Measurements from ENCODE around the gene TMEM92.
"Not testable (repeated sequence)": the region's sequence is repeated elsewhere in the genome, so short reads cannot be mapped to it uniquely, and the experiment has no call there.

The TMEM92 gene

DNA sequence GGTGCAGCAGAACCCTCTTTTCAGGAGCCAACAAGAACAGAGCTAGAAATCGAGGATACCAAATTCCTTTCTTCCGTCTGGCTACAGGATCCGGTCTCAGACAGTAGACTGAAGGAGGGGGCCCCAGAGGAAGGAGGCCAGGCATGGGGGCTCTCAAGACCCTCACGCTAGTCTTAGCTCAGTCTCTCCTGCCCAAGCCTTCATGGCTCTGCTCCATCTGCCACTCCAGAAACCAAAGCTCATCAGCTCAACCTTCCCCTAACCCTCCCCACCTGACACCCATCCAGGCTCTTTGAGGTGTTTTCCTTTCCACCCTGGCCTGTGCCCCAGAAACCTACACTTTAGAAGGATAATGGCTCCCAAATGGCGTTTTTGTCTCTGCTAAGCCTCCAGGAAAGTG lies 6.2 kb upstream of the TMEM92 start:
- no peak for TF ChIP-seq CTCF (IDR thresholded peaks at IDR 0.05)
- TF ChIP-seq ZFX (IDR thresholded peaks at IDR 0.05; ENCODE audit: borderline replicate concordance) = no peak
- no peak overlapping the region for H3K27ac ChIP-seq

- TF ChIP-seq ZFX (IDR thresholded peaks at IDR 0.05; ENCODE audit: borderline replicate concordance) = no peak
- no peak for TF ChIP-seq CTCF (IDR thresholded peaks at IDR 0.05)
- no peak overlapping the region for H3K27ac ChIP-seq
These were observed 5.5 kb upstream of the TMEM92 start for GRCh38 chr17:50268743-50269275.

GRCh38 chr17:50269477-50270434 lies 4.5 kb upstream of the TMEM92 start:
- TF ChIP-seq CTCF (IDR thresholded peaks at IDR 0.05) = peak; percentile 81
- TF ChIP-seq ZFX (IDR thresholded peaks at IDR 0.05; ENCODE audit: borderline replicate concordance) = no peak
- H3K27ac ChIP-seq = no peak overlapping the region

DNA sequence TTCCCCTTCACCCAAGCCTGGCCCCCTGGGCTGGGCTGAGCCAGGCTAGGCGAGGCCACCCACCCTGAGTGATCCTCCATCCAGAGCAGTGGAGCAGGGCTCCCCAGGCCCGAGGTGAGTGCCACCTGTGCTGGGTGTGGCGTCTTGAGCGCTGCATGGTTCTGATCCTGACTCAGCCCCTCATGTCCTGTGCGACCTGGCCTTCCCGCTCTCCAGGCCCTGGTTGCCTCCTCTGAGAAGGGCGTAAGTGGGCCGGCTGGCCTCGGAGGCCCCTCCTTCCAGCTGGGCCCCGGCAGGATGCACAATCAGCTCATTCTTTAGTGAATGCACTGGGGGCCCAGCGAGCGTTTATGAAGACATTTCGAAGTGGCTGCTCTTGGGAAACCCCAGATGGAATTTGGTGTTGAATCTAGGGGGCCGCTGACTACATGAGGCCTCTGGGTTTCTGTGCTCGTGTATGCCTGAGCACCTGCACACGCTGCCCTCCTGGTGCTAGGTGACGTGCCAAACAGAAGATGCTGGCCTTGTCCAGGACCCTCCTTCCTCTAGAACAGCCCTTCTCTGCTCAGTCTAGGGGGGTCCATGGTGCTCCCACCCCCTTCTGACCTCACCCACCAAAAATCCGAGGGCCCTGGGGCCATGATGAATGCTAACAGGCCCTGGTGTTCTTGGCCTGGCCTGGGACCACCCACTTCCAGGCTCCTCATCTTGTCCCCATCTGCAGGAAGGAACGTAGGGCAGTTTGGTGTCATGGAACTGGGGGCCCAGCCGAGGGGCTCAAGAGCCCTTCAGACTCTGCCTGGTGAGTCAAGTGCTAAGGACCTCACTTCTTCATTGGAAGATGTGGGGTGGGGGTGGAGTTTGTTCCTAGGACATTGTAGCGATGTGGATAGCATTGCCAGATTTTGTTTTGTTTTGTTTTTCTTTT lies 3.6 kb upstream of the TMEM92 start:
- H3K27ac ChIP-seq = no peak overlapping the region
- TF ChIP-seq ZFX (IDR thresholded peaks at IDR 0.05; ENCODE audit: borderline replicate concordance) = no peak
- peak; percentile 46 for TF ChIP-seq CTCF (IDR thresholded peaks at IDR 0.05)

GRCh38 chr17:50271363-50271750 lies 2.9 kb upstream of the TMEM92 start:
- not testable (repeated sequence) for H3K27ac ChIP-seq

- no peak overlapping the region for H3K27ac ChIP-seq
- TF ChIP-seq ZFX (IDR thresholded peaks at IDR 0.05; ENCODE audit: borderline replicate concordance) (no peak), CTCF (IDR thresholded peaks at IDR 0.05) (no peak)
These were observed 2.0 kb upstream of the TMEM92 start for GRCh38 chr17:50272246-50272645.
